H1 (cell line): ENCODE data around the gene GAPT. TPM values are rescaled to one million over a fixed set of nuclear protein-coding genes. Genes with fewer than 3 reads are reported as not detected.

Source experiments
- CTCF ChIA-PET: fragments of 300-600 bp; sonication (Branson Sonifier 250); formaldehyde crosslinking; loops from one replicate; lab custom pipeline; 2021; ENCODE audit not compliant: partially characterized antibody; lab: Charles Lee
- POLR2A ChIA-PET: fragments of 300-600 bp; sonication (Branson Sonifier 250); formaldehyde crosslinking; loops from one replicate; lab custom pipeline; 2021; ENCODE audit warnings: inconsistent platforms; ENCODE audit not compliant: partially characterized antibody; lab: Charles Lee
- DNase-seq, 2 experiments: peaks; one replicate each; pipeline versions ENCODE4 v3.0.0 to v3.0.0-alpha.2; 2010 to 2022; ENCODE audit warnings: low spot score in 2 of 2, low read depth in 1 of 2, mixed read lengths in 1 of 2
- FAIRE-seq: peaks from 2 replicates; lab custom pipeline; 2011; peaks lifted over from hg19 to GRCh38; lab: Jason Lieb, UNC
- H2AFZ ChIP-seq: 2 replicates; pipeline ENCODE4 v1.8.1; 2012; ENCODE audit warnings: low read length, inconsistent platforms
- H2AK5ac ChIP-seq: 2 replicates; pipeline ENCODE4 v1.6.1; 2013; ENCODE audit warnings: low read depth, low read length
- H2BK120ac ChIP-seq: replicated peaks from 2 replicates; pipeline ENCODE3; 2013; ENCODE audit warnings: low read depth, low read length, inconsistent platforms
- H2BK12ac ChIP-seq: 2 replicates; pipeline ENCODE4 v1.6.1; 2013; ENCODE audit warnings: low read depth, low read length
- H2BK15ac ChIP-seq: 2 replicates; pipeline ENCODE4 v1.6.1; 2013; ENCODE audit warnings: low read length
- H2BK20ac ChIP-seq: 2 replicates; pipeline ENCODE4 v1.6.1; 2013; ENCODE audit warnings: low read length
- H2BK5ac ChIP-seq: 2 replicates; pipeline ENCODE4 v1.6.1; 2013; ENCODE audit warnings: low read depth, low read length
- H3K14ac ChIP-seq: 2 replicates; pipeline ENCODE4 v1.6.1; 2013; ENCODE audit warnings: inconsistent platforms; ENCODE audit not compliant: insufficient read length
- H3K18ac ChIP-seq: 2 replicates; pipeline ENCODE4 v1.6.1; 2013; ENCODE audit warnings: low read length; ENCODE audit errors: extremely low read depth
- H3K23ac ChIP-seq: 2 replicates; pipeline ENCODE4 v1.6.1; 2013; ENCODE audit warnings: inconsistent platforms; ENCODE audit not compliant: insufficient read length
- H3K23me2 ChIP-seq: 2 replicates; pipeline ENCODE4 v1.6.1; 2013; ENCODE audit warnings: low read depth, low read length
- H3K27ac ChIP-seq: 2 replicates; pipeline ENCODE4 v1.6.1; 2011; ENCODE audit warnings: low read depth, low read length, inconsistent platforms
- H3K27me3 ChIP-seq, 4 experiments: replicated peaks in 1 of 4; 1 replicate in 1 of 4; 2 replicates in 3 of 4; pipeline versions ENCODE4 v1.6.1 to v1.8.1; 2011 to 2013; ENCODE audit warnings: low read length in 3 of 4, mild to moderate bottlenecking in 3 of 4, inconsistent platforms in 2 of 4, mixed read lengths in 2 of 4, moderate library complexity in 1 of 4; ENCODE audit not compliant: control insufficient read depth in 3 of 4, insufficient read depth in 3 of 4; ENCODE audit errors: extremely low read depth in 1 of 4
- H3K36me3 ChIP-seq, 4 experiments: 2 replicates each; pipeline versions ENCODE4 v1.6.1 to v1.8.1; 2011 to 2013; ENCODE audit warnings: mild to moderate bottlenecking in 4 of 4, low read length in 3 of 4, moderate library complexity in 2 of 4, control low read depth in 1 of 4, inconsistent platforms in 1 of 4; ENCODE audit not compliant: insufficient read depth in 4 of 4, control insufficient read depth in 2 of 4
- H3K4ac ChIP-seq: replicated peaks from 2 replicates; pipeline ENCODE3; 2013; ENCODE audit warnings: low read length, low read depth, mixed read lengths, inconsistent platforms; ENCODE audit not compliant: insufficient read length
- H3K4me1 ChIP-seq, 4 experiments: replicated peaks in 1 of 4; 1 replicate in 1 of 4; 2 replicates in 3 of 4; pipeline versions ENCODE4 v1.6.1 to v1.8.1; 2011 to 2013; ENCODE audit warnings: low read length in 3 of 4, inconsistent platforms in 2 of 4, mixed read lengths in 1 of 4; ENCODE audit not compliant: insufficient read depth in 4 of 4, control insufficient read depth in 3 of 4
- H3K4me2 ChIP-seq, 2 experiments: 2 replicates each; pipeline versions ENCODE4 v1.6.1 to v1.8.1; 2011 to 2013; ENCODE audit warnings: low read depth in 2 of 2, low read length in 2 of 2, control low read depth in 1 of 2, inconsistent platforms in 1 of 2, mild to moderate bottlenecking in 1 of 2; ENCODE audit not compliant: insufficient read depth in 1 of 2
- H3K4me3 ChIP-seq, 4 experiments: fragments of 200-600, 300-600 bp in 1 of 4; sonication (generic), shearing (Covaris generic), sonication (Bioruptor Twin) in 1 of 4; 2 replicates each; pipeline versions ENCODE4 v1.5.1 to v1.8.1; 2011 to 2016; ENCODE audit warnings: low read length in 4 of 4, low read depth in 3 of 4, control low read depth in 2 of 4, inconsistent platforms in 2 of 4, mild to moderate bottlenecking in 2 of 4, mixed read lengths in 1 of 4, moderate library complexity in 1 of 4; ENCODE audit not compliant: insufficient read depth in 2 of 4; ENCODE audit errors: extremely low read depth in 1 of 4
- H3K56ac ChIP-seq: replicated peaks from 2 replicates; pipeline ENCODE3; 2013; ENCODE audit warnings: low read depth, mild to moderate bottlenecking, mixed read lengths, low read length, inconsistent platforms; ENCODE audit not compliant: insufficient read length
- H3K79me1 ChIP-seq: 2 replicates; pipeline ENCODE4 v1.6.1; 2013; ENCODE audit warnings: low read depth, low read length, control low read depth
- H3K79me2 ChIP-seq, 2 experiments: 2 replicates each; pipeline versions ENCODE4 v1.6.1 to v1.8.1; 2012 to 2013; ENCODE audit warnings: low read length in 2 of 2, mild to moderate bottlenecking in 2 of 2, inconsistent platforms in 1 of 2; ENCODE audit not compliant: insufficient read depth in 2 of 2, control insufficient read depth in 1 of 2
- H3K9ac ChIP-seq, 4 experiments: replicated peaks in 1 of 4; 1 replicate in 1 of 4; 2 replicates in 3 of 4; pipeline versions ENCODE4 v1.6.1 to v1.8.1; 2011 to 2013; ENCODE audit warnings: low read depth in 3 of 4, low read length in 3 of 4, control low read depth in 2 of 4, mild to moderate bottlenecking in 2 of 4, moderate library complexity in 2 of 4, inconsistent platforms in 1 of 4; ENCODE audit errors: extremely low read depth in 1 of 4
- H3K9me3 ChIP-seq, 2 experiments: 2 replicates each; pipeline versions ENCODE4 v1.6.1 to v1.8.1; 2012 to 2013; ENCODE audit warnings: mild to moderate bottlenecking in 2 of 2, moderate library complexity in 2 of 2, control low read depth in 1 of 2, inconsistent platforms in 1 of 2, low read depth in 1 of 2, low read length in 1 of 2, mixed read lengths in 1 of 2; ENCODE audit not compliant: insufficient read depth in 2 of 2
- H4K20me1 ChIP-seq, 2 experiments: replicated peaks in 1 of 2; 2 replicates each; pipeline versions ENCODE3 to v1.8.1; 2011 to 2013; ENCODE audit warnings: inconsistent platforms in 2 of 2, low read length in 2 of 2, mild to moderate bottlenecking in 1 of 2; ENCODE audit not compliant: insufficient read depth in 2 of 2, control insufficient read depth in 1 of 2
- H4K5ac ChIP-seq: 2 replicates; pipeline ENCODE4 v1.6.1; 2013; ENCODE audit warnings: low read length, low read depth, mixed read lengths, inconsistent platforms; ENCODE audit not compliant: insufficient read length
- H4K8ac ChIP-seq: 2 replicates; pipeline ENCODE4 v1.8.0; 2013; ENCODE audit warnings: mild to moderate bottlenecking, moderate library complexity, low read length, inconsistent platforms; ENCODE audit not compliant: insufficient read depth; ENCODE audit errors: extremely low read depth
- H4K91ac ChIP-seq: replicated peaks from 2 replicates; pipeline ENCODE3; 2013; ENCODE audit warnings: low read length, mixed read lengths, inconsistent platforms; ENCODE audit not compliant: insufficient read length
- ASH2L ChIP-seq: fragments of 200-600, 300-600 bp; sonication (generic); IDR thresholded peaks from one replicate; pipeline ENCODE4 v1.7.1; 2017; ENCODE audit warnings: low read length
- BCL11A ChIP-seq, 2 experiments: IDR thresholded peaks; one replicate each; pipeline ENCODE4 v1.6.1; 2011; ENCODE audit warnings: low read depth in 2 of 2, low read length in 2 of 2, mild to moderate bottlenecking in 2 of 2
- CBX5 ChIP-seq: fragments of 300-800, 300-1000 bp; sonication (generic); IDR thresholded peaks from 2 replicates; pipeline ENCODE4 v1.7.1; 2016; ENCODE audit warnings: antibody characterized with exemption, low read length, low read depth
- EP300 ChIP-seq, 2 experiments: IDR thresholded peaks; 1 replicate in 1 of 2; 2 replicates in 1 of 2; pipeline ENCODE4 v1.6.1; 2011 to 2012; ENCODE audit warnings: low read depth in 2 of 2, low read length in 2 of 2, mild to moderate bottlenecking in 2 of 2, borderline replicate concordance in 1 of 2, inconsistent platforms in 1 of 2, moderate library complexity in 1 of 2
- EZH2 ChIP-seq: fragments of 200-600 bp; sonication (generic); IDR thresholded peaks from 2 replicates; pipeline ENCODE4 v1.7.1; 2012; ENCODE audit warnings: low read depth, mild to moderate bottlenecking, moderate library complexity, low read length, inconsistent platforms; ENCODE audit not compliant: severe bottlenecking
- HDAC6 ChIP-seq: IDR thresholded peaks from one replicate; pipeline ENCODE4 v1.7.1; 2012; ENCODE audit warnings: low read depth, mild to moderate bottlenecking, inconsistent platforms, low read length, moderate library complexity
- MAFK ChIP-seq: IDR thresholded peaks from 2 replicates; pipeline ENCODE4 v1.6.1; 2012; ENCODE audit warnings: low read depth, mild to moderate bottlenecking, improper control_type of control experiment, low read length
- NANOG ChIP-seq: IDR thresholded peaks from 2 replicates; pipeline ENCODE4 v1.6.1; 2011; ENCODE audit warnings: low read length, low read depth, mild to moderate bottlenecking, inconsistent platforms; ENCODE audit not compliant: insufficient read depth, poor library complexity, severe bottlenecking
- SIN3A ChIP-seq, 2 experiments: IDR thresholded peaks in 1 of 2; conservative IDR thresholded peaks in 1 of 2; 2 replicates each; pipeline ENCODE4 v1.6.1; 2011 to 2012; ENCODE audit warnings: low read length in 2 of 2, improper control_type of control experiment in 1 of 2, low read depth in 1 of 2, mild to moderate bottlenecking in 1 of 2
- SP2 ChIP-seq: IDR thresholded peaks from 2 replicates; pipeline ENCODE4 v1.6.1; 2012; ENCODE audit warnings: mild to moderate bottlenecking, low read length, inconsistent platforms
- SP4 ChIP-seq: IDR thresholded peaks from 2 replicates; pipeline ENCODE4 v1.6.1; 2012; ENCODE audit warnings: low read length, inconsistent platforms
- TAF1 ChIP-seq: IDR thresholded peaks from 2 replicates; pipeline ENCODE4 v1.6.1; 2011; ENCODE audit warnings: mild to moderate bottlenecking, low read depth, low read length
- polyA plus RNA-seq, 7 experiments: library from polyadenylated mRNA; depleted of rRNA in 3 of 7; stranded (reverse) in 5 of 7; unstranded in 2 of 7; fragments of >200 nt in 5 of 7; fragments of 200-250 nt in 2 of 7; gene quantifications; 1 replicate in 5 of 7; 2 replicates in 1 of 7; 4 replicates in 1 of 7; pipeline versions ENCODE4 v1.2.1 to v1.2.3, GENCODE V29; 2011 to 2013; ENCODE audit warnings: missing spikeins in 2 of 7, mixed read lengths in 2 of 7
- total RNA-seq: library from RNA; stranded (reverse); fragmentation: NEBNext Ultra II Directional; extraction: Animal tissue kit (Norgen Biotek cat#: 25700); gene quantifications from 2 replicates; pipeline ENCODE4 v1.2.1, GENCODE V29; 2021
- TF ChIP-seq, protein P1 (sequence below): IDR thresholded peaks from 2 replicates; pipeline ENCODE4 v1.6.1; 2012; ENCODE audit warnings: low read length, inconsistent platforms

The GAPT gene
- total and polyA plus RNA-seq, 2 of the 8 experiments (the other 6 are each of a cell fraction or from before 2014, with no cell fraction given): not detected

DNA sequence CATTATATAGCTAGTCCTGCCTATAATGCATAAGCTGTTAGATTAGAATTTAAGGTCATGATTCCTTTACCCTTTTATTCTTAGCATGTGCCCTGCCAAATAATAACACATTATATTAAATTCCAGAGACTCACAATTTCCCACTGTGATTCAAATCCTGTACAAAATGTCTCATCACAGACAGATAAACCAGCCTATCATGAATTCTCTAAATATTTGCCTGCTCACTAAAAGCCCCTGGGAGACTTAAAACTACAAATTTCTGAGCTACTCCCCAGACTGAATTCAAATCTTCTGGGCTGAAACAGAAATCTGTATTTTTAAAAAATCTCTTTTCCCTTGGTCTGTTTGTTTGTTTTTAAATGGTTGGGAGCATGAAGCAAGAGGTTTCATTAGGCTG is 32.7 kb downstream of the GAPT start:
- Histone ChIP-seq H3K18ac (no peak overlapping the region), H3K79me1 (no peaks in the 10 kb centered on the region), H3K4me3 (no peak overlapping the region), H3K79me2 (no peaks in the 10 kb centered on the region), H2BK15ac (no peak overlapping the region), H3K27me3 (no peaks in the 10 kb centered on the region), H3K9ac (no peak overlapping the region), H3K14ac (no peak overlapping the region), H2BK5ac (no peak overlapping the region), H3K9me3 (no peaks in the 10 kb centered on the region), H4K5ac (no peak overlapping the region), H3K23ac (no peak overlapping the region), H3K4me2 (no peak overlapping the region), H3K23me2 (no peaks in the 10 kb centered on the region), H2BK20ac (no peak overlapping the region), H4K91ac (no peak overlapping the region), H2AFZ (no peak overlapping the region), H2BK12ac (no peak overlapping the region), H2BK120ac (no peak overlapping the region), H3K27ac (no peak overlapping the region), H3K4me1 (no peaks in the 10 kb centered on the region), H4K20me1 (no peaks in the 10 kb centered on the region), H3K56ac (no peak overlapping the region), H2AK5ac (no peak overlapping the region), H3K4ac (no peak overlapping the region), H3K36me3 (no peaks in the 10 kb centered on the region), H4K8ac (no peak overlapping the region)
- no peak for DNase-seq
- no peak for FAIRE-seq
- POLR2A ChIA-PET: no interaction called here
- CTCF ChIA-PET: interaction anchor here (1.1 to 1.5 kb wide), 2 partner anchors 25 to 238 kb away, joined by 5 to 6 read pairs; no protein-coding TSS in a partner anchor
- TF ChIP-seq SIN3A (conservative IDR thresholded peaks at IDR 0.05 in 1 of 2, IDR thresholded peaks at IDR 0.05 in 1 of 2; ENCODE audit: low read depth in 1 of 2, low read length in 2 of 2) (no peak), BCL11A (IDR thresholded peaks at IDR 0.05; ENCODE audit: low read depth in 2 of 2, low read length in 2 of 2) (no peak), CBX5 (no peak), SP4 (no peak), EZH2 (no peak), EP300 (IDR thresholded peaks at IDR 0.05; ENCODE audit: borderline replicate concordance in 1 of 2, low read depth in 2 of 2, low read length in 2 of 2) (no peak), HDAC6 (no peak), SP2 (no peak), NANOG (no peak), MAFK (no peak), TAF1 (no peak), ASH2L (no peak)
- TF ChIP-seq, protein P1, sequence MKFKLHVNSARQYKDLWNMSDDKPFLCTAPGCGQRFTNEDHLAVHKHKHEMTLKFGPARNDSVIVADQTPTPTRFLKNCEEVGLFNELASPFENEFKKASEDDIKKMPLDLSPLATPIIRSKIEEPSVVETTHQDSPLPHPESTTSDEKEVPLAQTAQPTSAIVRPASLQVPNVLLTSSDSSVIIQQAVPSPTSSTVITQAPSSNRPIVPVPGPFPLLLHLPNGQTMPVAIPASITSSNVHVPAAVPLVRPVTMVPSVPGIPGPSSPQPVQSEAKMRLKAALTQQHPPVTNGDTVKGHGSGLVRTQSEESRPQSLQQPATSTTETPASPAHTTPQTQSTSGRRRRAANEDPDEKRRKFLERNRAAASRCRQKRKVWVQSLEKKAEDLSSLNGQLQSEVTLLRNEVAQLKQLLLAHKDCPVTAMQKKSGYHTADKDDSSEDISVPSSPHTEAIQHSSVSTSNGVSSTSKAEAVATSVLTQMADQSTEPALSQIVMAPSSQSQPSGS: no peak
